ENCODE results near the gene SHROOM3.

SHROOM3 gene

GRCh38 chr4:76733068-76733771 is 298.2 kb downstream of the SHROOM3 start:
- no peak overlapping the region for H3K4me3 ChIP-seq (ENCODE audit: insufficient read length, low read depth)
- no peak overlapping the region for H3K9ac ChIP-seq (ENCODE audit: insufficient read length, low read depth)
- H3K36me3 ChIP-seq (ENCODE audit: insufficient read depth, insufficient read length, low read length) = peaks cover 27% of the 10 kb centered on the region
- TF ChIP-seq YY1 (IDR thresholded peaks at IDR 0.05; ENCODE audit: insufficient read depth, insufficient read length) (no peak), ZNF274 (IDR thresholded peaks at IDR 0.05; ENCODE audit: low read depth, low read length) (no peak), SUZ12 (IDR thresholded peaks at IDR 0.05; ENCODE audit: extremely low read depth, insufficient read depth, insufficient read length) (no peak)
- no peak for DNase-seq (ENCODE audit: low read depth, low spot score)
- no peaks in the 10 kb centered on the region for H3K9me3 ChIP-seq (ENCODE audit: insufficient read depth, low read length)
- no peaks in the 10 kb centered on the region for H3K27me3 ChIP-seq (ENCODE audit: insufficient read depth, insufficient read length)
- H3K4me1 ChIP-seq (ENCODE audit: insufficient read depth, insufficient read length) = no peaks in the 10 kb centered on the region

DNA sequence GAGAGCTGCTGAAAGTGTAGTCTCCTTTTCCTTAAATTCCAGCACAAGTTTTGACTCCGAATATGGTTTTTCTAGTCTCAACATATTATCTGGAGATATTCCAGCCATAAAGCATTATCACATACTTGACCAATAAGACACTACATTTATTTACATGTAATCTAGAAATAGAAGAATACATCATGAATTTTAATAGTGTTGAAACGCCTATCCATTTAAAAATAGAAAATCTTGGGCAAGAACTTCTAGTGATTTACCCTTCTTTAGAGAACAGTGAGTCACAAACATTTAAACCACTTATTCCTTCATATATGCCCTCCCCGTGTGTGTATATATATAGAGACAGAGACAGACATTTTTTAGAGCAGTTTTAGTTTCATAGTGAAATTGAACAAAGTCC is 301.4 kb downstream of the SHROOM3 start:
- no peak for TF ChIP-seq YY1 (IDR thresholded peaks at IDR 0.05; ENCODE audit: insufficient read depth, insufficient read length)
- TF ChIP-seq SUZ12 (IDR thresholded peaks at IDR 0.05; ENCODE audit: extremely low read depth, insufficient read depth, insufficient read length) = no peak
- TF ChIP-seq ZNF274 (IDR thresholded peaks at IDR 0.05; ENCODE audit: low read depth, low read length) = no peak
- Histone ChIP-seq H3K9ac (ENCODE audit: insufficient read length, low read depth) (no peak overlapping the region), H3K4me3 (ENCODE audit: insufficient read length, low read depth) (no peak overlapping the region), H3K9me3 (ENCODE audit: insufficient read depth, low read length) (no peaks in the 10 kb centered on the region), H3K4me1 (ENCODE audit: insufficient read depth, insufficient read length) (no peaks in the 10 kb centered on the region), H3K36me3 (ENCODE audit: insufficient read depth, insufficient read length, low read length) (peaks cover 57% of the 10 kb centered on the region), H3K27me3 (ENCODE audit: insufficient read depth, insufficient read length) (no peaks in the 10 kb centered on the region)
- DNase-seq (ENCODE audit: low read depth, low spot score) = no peak

- DNase-seq (ENCODE audit: low read depth, low spot score) = no peak
- H3K9ac ChIP-seq (ENCODE audit: insufficient read length, low read depth) = no peak overlapping the region
- H3K4me3 ChIP-seq (ENCODE audit: insufficient read length, low read depth) = no peak overlapping the region
- no peaks in the 10 kb centered on the region for H3K9me3 ChIP-seq (ENCODE audit: insufficient read depth, low read length)
- H3K27me3 ChIP-seq (ENCODE audit: insufficient read depth, insufficient read length) = no peaks in the 10 kb centered on the region
- no peaks in the 10 kb centered on the region for H3K4me1 ChIP-seq (ENCODE audit: insufficient read depth, insufficient read length)
- TF ChIP-seq YY1 (IDR thresholded peaks at IDR 0.05; ENCODE audit: insufficient read depth, insufficient read length) (no peak), ZNF274 (IDR thresholded peaks at IDR 0.05; ENCODE audit: low read depth, low read length) (no peak), SUZ12 (IDR thresholded peaks at IDR 0.05; ENCODE audit: extremely low read depth, insufficient read depth, insufficient read length) (no peak)
- peaks cover 57% of the 10 kb centered on the region for H3K36me3 ChIP-seq (ENCODE audit: insufficient read depth, insufficient read length, low read length)
Measured at GRCh38 chr4:76737180-76737579, 302.2 kb downstream of the SHROOM3 start.

DNA sequence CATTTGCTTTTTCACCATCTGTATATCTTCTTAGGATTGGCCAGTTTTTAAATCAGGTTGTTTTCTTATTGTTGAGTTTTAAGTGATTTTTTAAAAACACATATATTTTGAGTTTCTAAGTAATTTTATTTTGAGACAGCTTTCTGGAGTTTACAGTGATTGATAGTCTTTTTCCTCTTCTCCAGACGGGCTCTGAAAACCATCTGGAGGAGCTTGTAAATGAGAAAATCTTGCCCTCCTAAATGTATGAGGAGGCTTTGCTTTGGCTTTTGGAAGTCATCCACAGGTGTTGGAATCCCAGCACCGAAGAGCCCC is 302.7 kb downstream of the SHROOM3 start:
- TF ChIP-seq ZNF274 (IDR thresholded peaks at IDR 0.05; ENCODE audit: low read depth, low read length) (no peak), SUZ12 (IDR thresholded peaks at IDR 0.05; ENCODE audit: extremely low read depth, insufficient read depth, insufficient read length) (no peak), YY1 (IDR thresholded peaks at IDR 0.05; ENCODE audit: insufficient read depth, insufficient read length) (no peak)
- H3K9me3 ChIP-seq (ENCODE audit: insufficient read depth, low read length) = no peaks in the 10 kb centered on the region
- DNase-seq (ENCODE audit: low read depth, low spot score) = no peak
- H3K4me1 ChIP-seq (ENCODE audit: insufficient read depth, insufficient read length) = no peaks in the 10 kb centered on the region
- no peak overlapping the region for H3K9ac ChIP-seq (ENCODE audit: insufficient read length, low read depth)
- H3K27me3 ChIP-seq (ENCODE audit: insufficient read depth, insufficient read length) = no peaks in the 10 kb centered on the region
- peaks cover 52% of the 10 kb centered on the region for H3K36me3 ChIP-seq (ENCODE audit: insufficient read depth, insufficient read length, low read length)
- no peak overlapping the region for H3K4me3 ChIP-seq (ENCODE audit: insufficient read length, low read depth)

DNA sequence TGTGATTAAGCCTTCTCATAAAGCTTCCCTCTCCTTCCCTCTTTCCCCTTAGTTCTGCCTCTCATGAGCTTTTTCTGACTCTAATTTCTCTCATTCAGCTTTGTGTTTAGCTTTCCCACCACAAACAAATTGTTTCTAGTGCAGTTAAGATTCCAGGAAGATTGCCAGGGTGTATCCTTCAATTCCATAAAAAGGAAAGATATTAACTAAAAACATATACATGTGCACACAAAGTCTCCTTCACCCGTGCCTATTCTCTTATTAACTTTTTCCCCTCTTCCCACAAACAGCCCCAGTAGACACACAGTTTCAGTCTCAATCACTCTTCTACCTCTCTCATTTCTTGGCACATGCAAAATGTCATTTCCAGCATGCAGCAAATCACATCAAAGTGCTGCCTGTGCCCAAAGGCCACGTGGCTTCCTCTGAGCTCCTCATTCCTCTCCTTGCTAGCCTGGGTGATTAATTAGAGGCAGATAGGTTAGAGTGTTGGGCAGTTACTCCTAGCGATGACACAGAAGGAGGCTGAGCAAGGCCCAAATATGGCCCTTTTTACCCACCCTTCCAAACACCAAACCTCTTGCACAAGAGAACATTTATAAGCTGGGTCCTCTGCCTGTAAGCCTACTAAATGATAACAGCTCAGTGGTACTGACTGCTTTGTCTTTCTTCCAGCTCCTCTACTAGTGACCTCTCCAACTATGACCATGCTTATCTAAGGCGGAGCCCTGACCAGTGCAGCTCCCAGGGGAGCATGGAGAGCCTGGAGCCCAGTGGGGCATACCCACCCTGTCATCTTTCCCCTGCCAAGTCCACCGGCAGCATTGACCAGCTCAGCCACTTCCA is 303.3 kb downstream of the SHROOM3 start:
- DNase-seq (ENCODE audit: low read depth, low spot score) = no peak
- H3K4me3 ChIP-seq (ENCODE audit: insufficient read length, low read depth) = no peak overlapping the region
- no peak for TF ChIP-seq ZNF274 (IDR thresholded peaks at IDR 0.05; ENCODE audit: low read depth, low read length)
- no peaks in the 10 kb centered on the region for H3K4me1 ChIP-seq (ENCODE audit: insufficient read depth, insufficient read length)
- H3K9me3 ChIP-seq (ENCODE audit: insufficient read depth, low read length) = no peaks in the 10 kb centered on the region
- no peaks in the 10 kb centered on the region for H3K27me3 ChIP-seq (ENCODE audit: insufficient read depth, insufficient read length)
- peaks cover 47% of the 10 kb centered on the region for H3K36me3 ChIP-seq (ENCODE audit: insufficient read depth, insufficient read length, low read length)
- no peak overlapping the region for H3K9ac ChIP-seq (ENCODE audit: insufficient read length, low read depth)

GRCh38 chr4:76740192-76740591 is 305.2 kb downstream of the SHROOM3 start:
- TF ChIP-seq YY1 (IDR thresholded peaks at IDR 0.05; ENCODE audit: insufficient read depth, insufficient read length) (no peak), SUZ12 (IDR thresholded peaks at IDR 0.05; ENCODE audit: extremely low read depth, insufficient read depth, insufficient read length) (no peak), ZNF274 (IDR thresholded peaks at IDR 0.05; ENCODE audit: low read depth, low read length) (no peak)
- H3K9me3 ChIP-seq (ENCODE audit: insufficient read depth, low read length) = no peaks in the 10 kb centered on the region
- H3K4me3 ChIP-seq (ENCODE audit: insufficient read length, low read depth) = no peak overlapping the region
- no peaks in the 10 kb centered on the region for H3K4me1 ChIP-seq (ENCODE audit: insufficient read depth, insufficient read length)
- H3K36me3 ChIP-seq (ENCODE audit: insufficient read depth, insufficient read length, low read length) = peaks cover 37% of the 10 kb centered on the region
- H3K27me3 ChIP-seq (ENCODE audit: insufficient read depth, insufficient read length) = no peaks in the 10 kb centered on the region
- no peak for DNase-seq (ENCODE audit: low read depth, low spot score)
- H3K9ac ChIP-seq (ENCODE audit: insufficient read length, low read depth) = no peak overlapping the region

- no peaks in the 10 kb centered on the region for H3K4me1 ChIP-seq (ENCODE audit: insufficient read depth, insufficient read length)
- no peak overlapping the region for H3K4me3 ChIP-seq (ENCODE audit: insufficient read length, low read depth)
- H3K9ac ChIP-seq (ENCODE audit: insufficient read length, low read depth) = no peak overlapping the region
- DNase-seq (ENCODE audit: low read depth, low spot score) = no peak
- no peaks in the 10 kb centered on the region for H3K27me3 ChIP-seq (ENCODE audit: insufficient read depth, insufficient read length)
- H3K36me3 ChIP-seq (ENCODE audit: insufficient read depth, insufficient read length, low read length) = peaks cover 37% of the 10 kb centered on the region
- no peaks in the 10 kb centered on the region for H3K9me3 ChIP-seq (ENCODE audit: insufficient read depth, low read length)
- TF ChIP-seq SUZ12 (IDR thresholded peaks at IDR 0.05; ENCODE audit: extremely low read depth, insufficient read depth, insufficient read length) = no peak
- TF ChIP-seq YY1 (IDR thresholded peaks at IDR 0.05; ENCODE audit: insufficient read depth, insufficient read length) = no peak
- no peak for TF ChIP-seq ZNF274 (IDR thresholded peaks at IDR 0.05; ENCODE audit: low read depth, low read length)
Measured at GRCh38 chr4:76740866-76741662, 306.0 kb downstream of the SHROOM3 start.

All from NT2/D1 (cell line).